Activated CD4-positive, CD25-positive, alpha-beta regulatory T cell treated with anti-CD3 and anti-CD28 coated beads, Interleukin-2, amount 50 U/mL, for 72 hours (primary cell): Measurements from ENCODE around the gene OR11H6.
"Not testable (repeated sequence)": the region's sequence is repeated elsewhere in the genome, so short reads cannot be mapped to it uniquely, and the experiment has no call there.

Experiments
- DNase-seq: peaks from one replicate; pipeline ENCODE4 v3.0.0; 2021

OR11H6 gene

DNA sequence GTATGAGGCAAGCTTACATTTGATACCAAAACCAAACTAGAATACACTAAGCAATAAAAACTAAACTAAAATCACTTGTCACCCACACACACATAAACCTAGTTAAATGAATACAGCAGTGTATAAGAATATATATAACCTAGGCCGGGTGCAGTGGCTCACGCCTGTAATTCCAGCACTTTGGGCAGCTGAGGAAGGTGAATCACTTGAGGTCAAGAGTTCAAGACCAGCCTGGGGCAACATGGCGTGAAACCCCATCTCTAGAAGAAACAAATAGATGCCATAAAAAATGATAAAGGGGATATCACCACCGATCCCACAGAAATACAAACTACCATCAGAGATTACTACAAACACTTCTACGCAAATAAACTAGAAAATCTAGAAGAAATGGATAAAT, 40.9 kb downstream of the OR11H6 start:
- DNase-seq = not testable (repeated sequence)

DNA sequence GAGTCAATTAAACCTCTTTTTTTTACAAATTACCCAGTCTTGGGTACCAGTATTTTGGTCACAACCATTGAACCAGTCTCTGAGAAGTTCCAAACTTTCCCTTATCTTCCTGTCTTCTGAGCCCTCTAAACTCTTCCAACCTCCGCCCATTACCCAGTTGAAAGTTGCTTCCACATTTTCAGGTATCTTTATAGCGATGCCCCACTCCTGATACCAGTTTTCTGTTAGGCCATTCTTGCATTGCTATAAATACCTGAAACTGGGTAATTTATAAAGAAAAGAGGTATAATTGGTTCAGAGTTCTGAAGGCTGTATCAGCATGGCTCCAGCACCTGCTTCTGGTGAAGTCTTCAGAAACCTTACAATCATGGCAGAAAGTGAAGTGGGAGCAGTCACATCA, 50.6 kb downstream of the OR11H6 start:
- DNase-seq = no peak
